GM19455 (cell line): ENCODE data around the gene CACNA1C.

Experiments used
- ATAC-seq: cut with Tn5 transposase; IDR thresholded peaks from one replicate; pipeline ENCODE4 v1.9.1; 2021; ENCODE audit not compliant: unreplicated experiment

CACNA1C gene

DNA sequence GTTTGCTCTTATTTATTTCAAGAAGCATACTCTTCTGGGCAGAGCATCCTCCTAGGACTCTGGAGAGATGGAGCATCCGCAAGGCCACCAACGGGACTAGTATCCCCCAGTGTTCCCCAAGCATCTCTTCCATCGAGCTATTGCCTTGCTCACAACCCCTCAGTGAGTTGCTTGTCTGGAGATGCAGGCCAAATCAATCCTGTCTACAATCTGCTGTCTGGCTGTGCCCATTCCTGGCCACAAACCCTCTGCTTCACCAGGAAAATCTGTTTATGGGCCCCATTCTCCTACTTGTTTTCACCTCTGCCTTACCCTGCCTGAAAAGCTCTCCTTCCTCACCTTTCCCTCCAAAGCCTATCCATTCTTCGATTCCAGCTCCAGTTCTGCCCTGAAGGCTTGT, 219.2 kb downstream of the CACNA1C start:
- no peak for ATAC-seq

- ATAC-seq, result no peak
These were observed 220.5 kb downstream of the CACNA1C start for GRCh38 chr12:2273288-2273687.

- ATAC-seq, result no peak
These were observed 221.0 kb downstream of the CACNA1C start for GRCh38 chr12:2273751-2274150.

- no peak for ATAC-seq
These were observed 221.9 kb downstream of the CACNA1C start for GRCh38 chr12:2274733-2275132.

- ATAC-seq, result no peak
These were observed 223.7 kb downstream of the CACNA1C start for GRCh38 chr12:2276288-2277033.

DNA sequence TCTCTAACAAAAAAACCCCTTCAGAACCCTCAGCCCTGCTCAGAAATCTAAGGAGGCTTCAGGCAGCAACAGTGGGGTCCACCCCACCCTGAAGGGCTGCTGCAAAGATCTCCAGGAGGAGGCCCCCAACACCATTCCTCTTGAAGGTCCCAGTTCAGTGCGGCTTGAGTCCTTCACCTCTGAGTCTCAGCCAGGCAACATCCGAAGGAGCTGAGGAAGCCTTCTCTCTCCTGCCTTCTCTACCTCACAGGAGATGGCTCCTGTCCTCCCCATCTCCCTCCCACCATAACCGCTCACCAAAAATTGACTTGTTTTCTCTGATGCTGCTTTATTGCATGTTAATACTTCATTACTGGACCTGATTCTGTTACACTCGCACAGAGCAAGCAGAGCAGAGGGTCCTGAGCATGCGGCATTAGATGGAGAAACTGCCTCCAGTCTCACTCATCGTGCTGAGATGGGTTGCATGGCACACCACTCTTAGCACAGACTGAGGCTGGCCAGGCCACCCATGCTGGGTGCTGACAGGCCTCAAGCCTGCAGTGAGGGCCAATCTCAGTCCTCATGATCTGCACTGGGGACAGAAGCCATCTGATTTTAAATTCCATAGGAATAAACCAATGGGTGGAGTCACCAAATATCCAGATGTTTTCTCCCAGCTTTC, 224.8 kb downstream of the CACNA1C start:
- ATAC-seq, result no peak

DNA sequence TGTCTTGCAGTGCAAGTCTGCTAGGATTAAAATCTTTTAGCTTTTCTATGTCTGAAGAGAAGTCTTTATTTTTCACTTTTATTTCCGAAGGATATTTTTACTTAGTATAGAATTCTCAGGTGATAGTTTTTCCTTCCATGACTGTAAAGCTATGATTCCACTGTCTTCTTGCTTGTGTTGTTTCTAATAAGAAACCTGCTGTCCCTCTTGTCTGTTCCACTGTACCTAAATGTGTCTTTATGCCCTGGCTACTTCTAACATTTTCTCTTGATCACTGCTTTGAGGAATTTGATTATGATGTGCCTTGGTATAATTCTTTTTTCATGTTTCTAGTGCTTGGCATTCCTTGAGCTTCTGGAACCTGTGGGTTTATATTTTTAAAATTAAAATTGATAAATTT, 228.7 kb downstream of the CACNA1C start:
- ATAC-seq, result no peak

DNA sequence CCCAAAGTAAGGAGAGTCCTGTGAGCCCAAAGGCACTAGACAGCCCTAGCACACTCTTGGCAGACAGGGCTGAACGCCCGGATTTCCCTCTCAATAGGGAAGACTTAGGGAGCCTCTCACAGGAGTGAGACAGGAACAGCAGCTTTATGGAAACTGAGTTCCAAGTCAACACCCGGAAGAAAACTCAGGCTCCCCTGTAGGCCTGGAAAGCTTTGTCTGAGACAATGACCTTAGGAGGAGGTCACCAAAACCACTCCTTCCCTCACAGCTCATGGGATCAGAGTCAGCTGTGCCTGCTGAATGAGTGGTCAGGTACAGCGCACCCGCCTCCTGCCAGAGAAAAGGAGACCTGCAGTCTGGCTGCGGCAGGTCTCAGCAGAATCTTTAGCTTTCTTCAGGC, 229.5 kb downstream of the CACNA1C start:
- no peak for ATAC-seq

GRCh38 chr12:2283480-2283879, 230.7 kb downstream of the CACNA1C start:
- no peak for ATAC-seq

GRCh38 chr12:2283916-2284315, 231.1 kb downstream of the CACNA1C start:
- no peak for ATAC-seq

- no peak for ATAC-seq
These were observed 231.6 kb downstream of the CACNA1C start for GRCh38 chr12:2284321-2284813.

- no peak for ATAC-seq
These were observed 232.1 kb downstream of the CACNA1C start for GRCh38 chr12:2284857-2285256.

- ATAC-seq, result no peak
These were observed 232.7 kb downstream of the CACNA1C start for GRCh38 chr12:2285462-2285861.

DNA sequence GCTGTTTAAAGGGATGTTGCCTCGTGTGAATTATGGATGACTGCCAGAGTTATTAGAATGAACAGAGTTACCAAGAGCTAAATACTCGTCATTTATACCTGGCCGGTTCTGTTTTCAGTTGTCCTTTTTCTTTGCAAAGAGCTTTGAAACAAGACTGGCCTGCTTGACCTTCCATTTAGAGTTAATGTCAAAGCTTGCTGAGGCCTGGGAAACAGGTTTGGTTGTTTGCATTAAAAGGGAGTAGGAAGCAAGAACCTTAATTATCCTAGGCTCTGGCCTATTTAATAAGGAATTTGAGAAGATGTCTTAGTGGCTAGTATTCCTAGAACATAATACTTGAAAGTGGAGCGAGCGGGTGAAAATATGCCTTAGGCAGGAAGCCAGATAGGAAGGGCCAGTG, 233.3 kb downstream of the CACNA1C start:
- no peak for ATAC-seq

GRCh38 chr12:2286461-2287131, 233.8 kb downstream of the CACNA1C start:
- no peak for ATAC-seq

DNA sequence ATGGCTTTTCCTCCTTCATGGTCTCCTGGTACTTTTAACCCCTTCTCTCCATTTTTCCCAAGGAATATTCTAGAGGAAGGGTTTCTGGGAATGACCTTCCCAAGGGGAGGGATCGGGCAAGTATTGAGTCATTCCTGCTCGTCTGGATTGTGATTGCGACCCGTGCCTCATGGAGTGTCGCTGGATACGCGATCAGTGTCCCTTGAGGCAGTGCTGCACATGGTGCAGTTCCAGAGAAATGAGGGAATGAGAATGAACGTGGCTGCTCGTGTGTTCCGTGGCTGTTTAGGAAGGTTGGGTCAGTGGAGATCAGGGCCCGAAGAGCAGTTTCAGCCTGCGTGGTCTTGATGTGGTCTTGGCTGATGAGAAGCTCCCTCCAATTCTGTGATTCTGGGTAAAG, 234.4 kb downstream of the CACNA1C start:
- ATAC-seq, result no peak

- ATAC-seq, result no peak
These were observed 234.8 kb downstream of the CACNA1C start for GRCh38 chr12:2287589-2287988.

DNA sequence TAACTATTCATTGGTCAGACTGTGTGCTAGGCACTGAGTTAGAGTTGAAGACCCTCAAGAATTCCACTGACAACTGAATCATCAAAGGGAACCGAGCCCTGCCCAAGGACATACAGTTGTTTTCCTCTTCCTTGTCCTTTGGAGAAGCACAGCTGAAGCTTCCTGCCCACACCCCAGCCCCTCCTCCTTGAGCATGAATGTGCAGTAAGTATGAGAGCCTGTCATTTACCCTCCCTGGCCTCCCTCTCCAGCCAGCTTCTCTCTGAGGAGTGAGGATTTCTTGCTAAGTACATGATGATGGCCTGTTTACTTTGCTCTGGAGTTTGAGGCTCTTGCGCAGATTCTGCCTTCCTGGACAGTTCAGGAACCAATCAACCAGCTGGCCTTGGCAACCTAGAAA, 235.2 kb downstream of the CACNA1C start:
- ATAC-seq, result no peak

DNA sequence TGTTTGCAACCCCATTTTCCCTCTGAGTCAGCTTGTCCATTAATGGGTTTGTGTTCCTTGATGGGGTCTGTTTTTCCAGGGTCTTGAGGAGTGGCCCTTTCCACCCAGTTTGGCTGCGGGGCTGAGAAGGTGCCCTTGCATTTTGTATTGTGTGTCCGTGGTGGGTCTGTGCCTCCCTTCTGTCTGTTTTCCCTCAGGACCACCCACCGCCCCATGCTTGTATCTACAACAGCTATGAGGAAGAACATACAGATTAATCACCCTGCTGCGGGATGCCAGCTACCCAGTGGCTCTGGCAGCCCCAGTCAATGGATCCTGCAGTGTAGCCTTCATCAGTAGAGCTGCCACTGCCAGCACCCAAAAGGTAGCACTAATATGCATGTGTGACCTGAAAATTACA, 235.7 kb downstream of the CACNA1C start:
- ATAC-seq, result no peak

GRCh38 chr12:2288875-2289274, 236.1 kb downstream of the CACNA1C start:
- ATAC-seq, result no peak

DNA sequence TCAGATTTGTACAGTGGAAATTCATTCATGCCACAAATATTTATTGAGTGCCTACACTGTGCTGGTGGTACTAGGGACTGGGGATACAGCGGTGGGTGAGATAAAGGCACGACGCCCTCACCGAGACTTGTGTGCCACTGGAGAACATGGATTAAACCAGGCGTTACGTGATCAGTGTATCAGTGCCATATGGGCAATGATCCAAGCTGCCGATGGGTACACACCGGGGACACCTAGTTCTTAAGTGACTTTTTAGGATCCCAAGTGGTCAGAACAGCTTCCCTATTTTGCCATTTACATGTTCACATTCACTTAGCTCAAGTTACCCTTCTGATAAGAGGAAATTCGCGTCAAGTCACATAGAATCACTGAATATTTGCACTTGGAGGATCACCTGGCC, 236.7 kb downstream of the CACNA1C start:
- ATAC-seq, result no peak

- no peak for ATAC-seq
These were observed 237.3 kb downstream of the CACNA1C start for GRCh38 chr12:2290091-2290490.
